HEK293 (cell line): ENCODE data around the gene RNF224.
A peak's percentile ranks its signal among the peaks of the same experiment; 100 is the strongest.

Source experiments
- CTCF ChIA-PET: fragments of 350-600 bp; formaldehyde crosslinking; extraction: SDS; loops from one replicate; lab custom pipeline; 2021; ENCODE audit warnings: antibody characterized with exemption; lab: Yijun Ruan, JAX
- POLR2A ChIA-PET: fragments of 300-600 bp; formaldehyde crosslinking; extraction: SDS; loops from one replicate; lab custom pipeline; 2020; ENCODE audit warnings: antibody characterized with exemption, inconsistent platforms; lab: Yijun Ruan, JAX
- H3K27ac ChIP-seq: fragments of 200-500 bp; sonication (Bioruptor generic); 2 replicates; pipeline ENCODE4 v1.5.1; 2014; ENCODE audit warnings: low read depth, low read length, control low read depth, inconsistent platforms; ENCODE audit errors: extremely low read depth
- H3K36me3 ChIP-seq, 2 experiments: fragments of 200-500 bp in 1 of 2; sonication (Bioruptor generic) in 1 of 2; 1 replicate in 1 of 2; 2 replicates in 1 of 2; pipeline ENCODE4 v1.5.1; 2014 to 2017; ENCODE audit warnings: inconsistent platforms in 2 of 2, low read length in 2 of 2; ENCODE audit not compliant: control insufficient read depth in 2 of 2, insufficient read depth in 1 of 2
- H3K4me1 ChIP-seq: fragments of 200-500 bp; sonication (Bioruptor generic); 2 replicates; pipeline ENCODE4 v1.5.1; 2014; ENCODE audit warnings: mild to moderate bottlenecking, low read length, inconsistent platforms; ENCODE audit not compliant: control insufficient read depth, insufficient read depth
- H3K4me3 ChIP-seq: 2 replicates; pipeline ENCODE4 v1.5.1; 2011; ENCODE audit warnings: low read depth, mild to moderate bottlenecking, control low read depth, low read length, moderate library complexity
- H3K9me3 ChIP-seq: fragments of 200-500 bp; sonication (Bioruptor generic); 2 replicates; pipeline ENCODE4 v1.5.1; 2014; ENCODE audit warnings: low read depth, low read length, inconsistent platforms; ENCODE audit not compliant: control insufficient read depth, insufficient read depth
- GLIS1 ChIP-seq: fragments of 450-650 bp; formaldehyde crosslinking; IDR thresholded peaks from 2 replicates; pipeline ENCODE4 v1.5.1; 2016; ENCODE audit warnings: missing biosample characterization, missing genetic modification characterization
- GLIS2 ChIP-seq: fragments of 450-650 bp; formaldehyde crosslinking; IDR thresholded peaks from 2 replicates; pipeline ENCODE4 v1.5.1; 2016; ENCODE audit warnings: missing biosample characterization, missing genetic modification characterization
- KLF1 ChIP-seq: fragments of 450-650 bp; formaldehyde crosslinking; IDR thresholded peaks from 2 replicates; pipeline ENCODE4 v1.5.1; 2016; ENCODE audit warnings: missing biosample characterization, missing genetic modification characterization
- PATZ1 ChIP-seq: fragments of 450-650 bp; formaldehyde crosslinking; IDR thresholded peaks from 2 replicates; pipeline ENCODE4 v1.5.1; 2016; ENCODE audit warnings: missing biosample characterization, missing genetic modification characterization
- SETDB1 ChIP-seq: IDR thresholded peaks from one replicate; pipeline ENCODE4 v1.6.1; 2017; ENCODE audit warnings: mild to moderate bottlenecking, low read length, moderate library complexity, mixed read lengths; ENCODE audit not compliant: insufficient read length
- SP2 ChIP-seq: fragments of 450-650 bp; formaldehyde crosslinking; IDR thresholded peaks from 2 replicates; pipeline ENCODE4 v1.5.1; 2016; ENCODE audit warnings: missing biosample characterization, missing genetic modification characterization
- SP3 ChIP-seq: fragments of 450-650 bp; formaldehyde crosslinking; IDR thresholded peaks from 2 replicates; pipeline ENCODE4 v1.5.1; 2016; ENCODE audit warnings: missing biosample characterization, missing genetic modification characterization
- WT1 ChIP-seq: fragments of 450-650 bp; formaldehyde crosslinking; IDR thresholded peaks from 2 replicates; pipeline ENCODE4 v1.5.1; 2016; ENCODE audit warnings: missing biosample characterization, missing genetic modification characterization
- ZBTB8A ChIP-seq: fragments of 450-650 bp; formaldehyde crosslinking; IDR thresholded peaks from 2 replicates; pipeline ENCODE4 v1.5.1; 2016; ENCODE audit warnings: missing biosample characterization, missing genetic modification characterization
- ZIC2 ChIP-seq: fragments of 450-650 bp; formaldehyde crosslinking; IDR thresholded peaks from 2 replicates; pipeline ENCODE4 v1.5.1; 2016; ENCODE audit warnings: missing biosample characterization, missing genetic modification characterization
- ZNF112 ChIP-seq: fragments of 450-650 bp; formaldehyde crosslinking; IDR thresholded peaks from 2 replicates; pipeline ENCODE4 v1.5.0; 2017; ENCODE audit warnings: missing biosample characterization, missing genetic modification characterization
- ZNF174 ChIP-seq: fragments of 450-650 bp; formaldehyde crosslinking; IDR thresholded peaks from 2 replicates; pipeline ENCODE4 v1.5.0; 2017; ENCODE audit warnings: missing biosample characterization, mild to moderate bottlenecking, missing genetic modification characterization
- ZNF23 ChIP-seq: fragments of 450-650 bp; formaldehyde crosslinking; IDR thresholded peaks from 2 replicates; pipeline ENCODE4 v1.5.1; 2016; ENCODE audit warnings: missing biosample characterization, missing genetic modification characterization, borderline replicate concordance
- ZNF324 ChIP-seq: fragments of 450-650 bp; formaldehyde crosslinking; IDR thresholded peaks from 2 replicates; pipeline ENCODE4 v1.5.1; 2016; ENCODE audit warnings: missing biosample characterization, missing genetic modification characterization
- ZNF335 ChIP-seq: fragments of 450-650 bp; formaldehyde crosslinking; conservative IDR thresholded peaks from 2 replicates; pipeline ENCODE4 v1.5.1; 2016; ENCODE audit warnings: missing biosample characterization, missing genetic modification characterization
- ZNF404 ChIP-seq: fragments of 450-650 bp; formaldehyde crosslinking; IDR thresholded peaks from 2 replicates; pipeline ENCODE4 v1.5.1; 2017; ENCODE audit warnings: missing biosample characterization, missing genetic modification characterization
- ZNF600 ChIP-seq: fragments of 450-650 bp; formaldehyde crosslinking; IDR thresholded peaks from 2 replicates; pipeline ENCODE4 v1.5.1; 2016; ENCODE audit warnings: missing biosample characterization, missing genetic modification characterization
- ZNF610 ChIP-seq: fragments of 450-650 bp; formaldehyde crosslinking; IDR thresholded peaks from 2 replicates; pipeline ENCODE4 v1.5.1; 2016; ENCODE audit warnings: missing biosample characterization, missing genetic modification characterization, borderline replicate concordance
- TF ChIP-seq, protein P1 (sequence below): fragments of 450-650 bp; formaldehyde crosslinking; IDR thresholded peaks from 2 replicates; pipeline ENCODE4 v1.5.1; 2016; ENCODE audit warnings: missing biosample characterization, missing genetic modification characterization
- TF ChIP-seq, protein P2 (sequence below): fragments of 450-650 bp; IDR thresholded peaks from 2 replicates; pipeline ENCODE4 v1.5.1; 2018; ENCODE audit warnings: missing biosample characterization, missing genetic modification characterization
- TF ChIP-seq, protein P3 (sequence below): fragments of 450-650 bp; formaldehyde crosslinking; IDR thresholded peaks from 2 replicates; pipeline ENCODE4 v1.5.1; 2017; ENCODE audit warnings: missing biosample characterization, missing genetic modification characterization

The RNF224 gene

GRCh38 chr9:137229903-137230704 lies 2.8 kb downstream of the RNF224 start:
- H3K36me3 ChIP-seq = no peaks in the 10 kb centered on the region
- ChIA-PET POLR2A (interaction anchor here (0.6 to 17.2 kb wide), 6 partner anchors 11 to 160 kb away, joined by 3 to 304 read pairs (median 8); partner anchors contain the start of genes NDOR1, SAPCD2, SSNA1 and TMEM203), CTCF (interaction anchor here (0.6 to 5.6 kb wide), 7 partner anchors 50 to 332 kb away, joined by 3 to 69 read pairs (median 3); partner anchors contain the start of gene NPDC1)
- no peaks in the 10 kb centered on the region for H3K4me1 ChIP-seq
- no peak for TF ChIP-seq ZNF112 (tag by site-specific recombination)
- TF ChIP-seq GLIS2 = peak; percentile 49
- peak; percentile 80 for TF ChIP-seq ZNF600
- TF ChIP-seq KLF1 (tag by site-specific recombination) = peak; percentile 44
- TF ChIP-seq ZNF610 (tag by site-specific recombination) = no peak
- TF ChIP-seq GLIS1 (tag by site-specific recombination) = peak; percentile 67
- TF ChIP-seq ZBTB8A (tag by site-specific recombination) = 0 out of 2 replicates have a peak, but pooled peaks have one; percentile 29
- TF ChIP-seq ZNF324 = no peak
- peak; percentile 86 for TF ChIP-seq ZIC2 (tag by site-specific recombination)
- TF ChIP-seq, protein P1, sequence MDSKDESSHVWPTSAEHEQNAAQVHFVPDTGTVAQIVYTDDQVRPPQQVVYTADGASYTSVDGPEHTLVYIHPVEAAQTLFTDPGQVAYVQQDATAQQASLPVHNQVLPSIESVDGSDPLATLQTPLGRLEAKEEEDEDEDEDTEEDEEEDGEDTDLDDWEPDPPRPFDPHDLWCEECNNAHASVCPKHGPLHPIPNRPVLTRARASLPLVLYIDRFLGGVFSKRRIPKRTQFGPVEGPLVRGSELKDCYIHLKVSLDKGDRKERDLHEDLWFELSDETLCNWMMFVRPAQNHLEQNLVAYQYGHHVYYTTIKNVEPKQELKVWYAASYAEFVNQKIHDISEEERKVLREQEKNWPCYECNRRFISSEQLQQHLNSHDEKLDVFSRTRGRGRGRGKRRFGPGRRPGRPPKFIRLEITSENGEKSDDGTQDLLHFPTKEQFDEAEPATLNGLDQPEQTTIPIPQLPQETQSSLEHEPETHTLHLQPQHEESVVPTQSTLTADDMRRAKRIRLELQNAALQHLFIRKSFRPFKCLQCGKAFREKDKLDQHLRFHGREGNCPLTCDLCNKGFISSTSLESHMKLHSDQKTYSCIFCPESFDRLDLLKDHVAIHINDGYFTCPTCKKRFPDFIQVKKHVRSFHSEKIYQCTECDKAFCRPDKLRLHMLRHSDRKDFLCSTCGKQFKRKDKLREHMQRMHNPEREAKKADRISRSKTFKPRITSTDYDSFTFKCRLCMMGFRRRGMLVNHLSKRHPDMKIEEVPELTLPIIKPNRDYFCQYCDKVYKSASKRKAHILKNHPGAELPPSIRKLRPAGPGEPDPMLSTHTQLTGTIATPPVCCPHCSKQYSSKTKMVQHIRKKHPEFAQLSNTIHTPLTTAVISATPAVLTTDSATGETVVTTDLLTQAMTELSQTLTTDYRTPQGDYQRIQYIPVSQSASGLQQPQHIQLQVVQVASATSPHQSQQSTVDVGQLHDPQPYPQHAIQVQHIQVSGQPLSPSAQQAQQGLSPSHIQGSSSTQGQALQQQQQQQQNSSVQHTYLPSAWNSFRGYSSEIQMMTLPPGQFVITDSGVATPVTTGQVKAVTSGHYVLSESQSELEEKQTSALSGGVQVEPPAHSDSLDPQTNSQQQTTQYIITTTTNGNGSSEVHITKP (tag by site-specific recombination) = peak; percentile 59
- TF ChIP-seq PATZ1 = peak; percentile 19; the same call in 1 of the 2 replicates
- no peak overlapping the region for H3K27ac ChIP-seq
- no peaks in the 10 kb centered on the region for H3K9me3 ChIP-seq
- H3K4me3 ChIP-seq = no peak overlapping the region

DNA sequence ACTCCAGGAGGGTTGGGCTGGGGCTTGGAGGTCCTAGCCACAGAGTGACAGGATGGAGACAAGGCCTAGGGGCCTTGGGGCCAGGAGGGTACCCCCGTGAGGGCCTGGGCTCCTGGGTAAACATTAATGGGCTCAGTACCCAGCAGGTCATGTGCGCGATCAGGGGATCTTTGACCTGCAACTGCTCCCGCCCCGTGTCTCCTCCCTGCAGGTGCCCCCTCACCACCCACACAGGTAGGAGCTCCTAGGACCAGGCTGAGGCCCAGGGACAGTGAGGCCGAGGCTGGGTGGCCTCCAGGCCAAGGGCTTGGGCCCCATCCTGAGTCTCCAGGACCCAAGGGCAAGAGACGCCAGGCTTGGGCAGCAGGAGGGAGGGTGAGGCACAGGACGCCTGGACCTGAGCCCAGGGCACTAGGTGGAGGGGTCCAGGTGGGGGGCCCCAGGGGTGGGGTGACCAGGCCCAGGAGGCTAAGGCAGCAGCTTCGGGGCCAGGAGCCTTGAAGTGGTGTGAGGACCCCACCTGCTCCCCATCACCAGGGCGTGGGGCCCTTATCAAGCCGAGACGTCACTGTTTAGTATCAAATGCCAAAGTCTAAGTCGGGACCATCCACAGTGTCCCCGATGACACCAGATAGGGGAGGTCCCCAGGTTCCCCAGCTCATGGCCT lies 3.5 kb downstream of the RNF224 start, which contains the start of gene SLC34A3:
TSS of gene SLC34A3 (plus strand) at position 197 of the 667 bp plus-strand sequence. CDS start 802 bp downstream, outside the sequence.
- H3K4me1 ChIP-seq = no peaks in the 10 kb centered on the region
- no peaks in the 10 kb centered on the region for H3K9me3 ChIP-seq
- ChIA-PET CTCF (interaction anchor here (0.6 kb wide), 1 partner anchor 106 kb away, joined by 3 read pairs; no protein-coding TSS in a partner anchor), POLR2A (interaction anchor here (0.8 to 17.2 kb wide), 3 partner anchors 10 to 23 kb away, joined by 3 to 304 read pairs (median 234); partner anchors contain the start of genes NDOR1, TMEM203, TPRN and TUBB4B)
- no peaks in the 10 kb centered on the region for H3K36me3 ChIP-seq
- TF ChIP-seq ZNF335 (tag by site-specific recombination) (no peak), GLIS2 (peak; percentile 52; the same call in 1 of the 2 replicates), ZNF174 (no peak), PATZ1 (no peak), SETDB1 (no peak), ZNF23 (tag by site-specific recombination) (no peak), WT1 (tag by site-specific recombination) (no peak), SP3 (tag by site-specific recombination) (peak; percentile 24; the same call in 1 of the 2 replicates), ZNF404 (tag by site-specific recombination) (no peak), SP2 (tag by site-specific recombination) (no peak)
- TF ChIP-seq, protein P2, sequence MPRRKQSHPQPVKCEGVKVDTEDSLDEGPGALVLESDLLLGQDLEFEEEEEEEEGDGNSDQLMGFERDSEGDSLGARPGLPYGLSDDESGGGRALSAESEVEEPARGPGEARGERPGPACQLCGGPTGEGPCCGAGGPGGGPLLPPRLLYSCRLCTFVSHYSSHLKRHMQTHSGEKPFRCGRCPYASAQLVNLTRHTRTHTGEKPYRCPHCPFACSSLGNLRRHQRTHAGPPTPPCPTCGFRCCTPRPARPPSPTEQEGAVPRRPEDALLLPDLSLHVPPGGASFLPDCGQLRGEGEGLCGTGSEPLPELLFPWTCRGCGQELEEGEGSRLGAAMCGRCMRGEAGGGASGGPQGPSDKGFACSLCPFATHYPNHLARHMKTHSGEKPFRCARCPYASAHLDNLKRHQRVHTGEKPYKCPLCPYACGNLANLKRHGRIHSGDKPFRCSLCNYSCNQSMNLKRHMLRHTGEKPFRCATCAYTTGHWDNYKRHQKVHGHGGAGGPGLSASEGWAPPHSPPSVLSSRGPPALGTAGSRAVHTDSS (tag by site-specific recombination) = no peak
- TF ChIP-seq, protein P3, sequence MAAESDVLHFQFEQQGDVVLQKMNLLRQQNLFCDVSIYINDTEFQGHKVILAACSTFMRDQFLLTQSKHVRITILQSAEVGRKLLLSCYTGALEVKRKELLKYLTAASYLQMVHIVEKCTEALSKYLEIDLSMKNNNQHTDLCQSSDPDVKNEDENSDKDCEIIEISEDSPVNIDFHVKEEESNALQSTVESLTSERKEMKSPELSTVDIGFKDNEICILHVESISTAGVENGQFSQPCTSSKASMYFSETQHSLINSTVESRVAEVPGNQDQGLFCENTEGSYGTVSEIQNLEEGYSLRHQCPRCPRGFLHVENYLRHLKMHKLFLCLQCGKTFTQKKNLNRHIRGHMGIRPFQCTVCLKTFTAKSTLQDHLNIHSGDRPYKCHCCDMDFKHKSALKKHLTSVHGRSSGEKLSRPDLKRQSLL = no peak
- H3K27ac ChIP-seq = no peak within 1 kb of the TSS
- H3K4me3 ChIP-seq = no peak within 1 kb of the TSS
